H1 (cell line): ENCODE data around the gene STRADB. TPM values are rescaled to one million over a fixed set of nuclear protein-coding genes. Genes with fewer than 3 reads are reported as not detected.

Experiments used
- NANOG ChIP-seq: IDR thresholded peaks from 2 replicates; pipeline ENCODE4 v1.6.1; 2011; ENCODE audit warnings: low read length, low read depth, mild to moderate bottlenecking, inconsistent platforms; ENCODE audit not compliant: insufficient read depth, poor library complexity, severe bottlenecking
- SRF ChIP-seq: IDR thresholded peaks from 2 replicates; pipeline ENCODE4 v1.6.1; 2011; ENCODE audit warnings: mild to moderate bottlenecking, low read depth, low read length, moderate library complexity
- polyA plus RNA-seq, 7 experiments: library from polyadenylated mRNA; depleted of rRNA in 3 of 7; stranded (reverse) in 5 of 7; unstranded in 2 of 7; fragments of >200 nt in 5 of 7; fragments of 200-250 nt in 2 of 7; gene quantifications; 1 replicate in 5 of 7; 2 replicates in 1 of 7; 4 replicates in 1 of 7; pipeline versions ENCODE4 v1.2.1 to v1.2.3, GENCODE V29; 2011 to 2013; ENCODE audit warnings: missing spikeins in 2 of 7, mixed read lengths in 2 of 7
- total RNA-seq: library from RNA; stranded (reverse); fragmentation: NEBNext Ultra II Directional; extraction: Animal tissue kit (Norgen Biotek cat#: 25700); gene quantifications from 2 replicates; pipeline ENCODE4 v1.2.1, GENCODE V29; 2021

Gene STRADB
- total and polyA plus RNA-seq, 2 of the 8 experiments (the other 6 are each of a cell fraction or from before 2014, with no cell fraction given), result 20.9 to 34.9 TPM

GRCh38 chr2:201464547-201464946 lies 13.0 kb downstream of the STRADB start (continued):
- TF ChIP-seq NANOG, result no peak
- no peak for TF ChIP-seq SRF
